ENCODE results near the gene CREB3L4.

- TF ChIP-seq EZH2phosphoT487 (IDR thresholded peaks at IDR 0.05; ENCODE audit: insufficient read depth, low read depth) (no peak), EZH2 (IDR thresholded peaks at IDR 0.05; ENCODE audit: insufficient read depth, poor library complexity, severe bottlenecking) (no peak)
Measured at GRCh38 chr1:153922076-153922971, 45.4 kb upstream of the CREB3L4 start.

Data from GM23248 (cell line).